K562 (cell line): ENCODE results near the gene MARCHF3. TPM values are rescaled to one million over a fixed set of nuclear protein-coding genes. Genes with fewer than 3 reads are reported as not detected.

ENCODE experiments used
- AFF4 ChIP-seq: sonication (generic); formaldehyde crosslinking; IDR thresholded peaks from 2 replicates; pipeline ENCODE4 v1.8.0; 2023; ENCODE audit warnings: mild to moderate bottlenecking, missing genetic modification reagents
- CUX1 ChIP-seq: fragments of 200-800 bp; sonication (Bioruptor generic); IDR thresholded peaks from 2 replicates; pipeline ENCODE4 v1.6.1; 2016; ENCODE audit warnings: missing genetic modification characterization, missing compliant biosample characterization
- ETV6 ChIP-seq, 3 experiments: fragments of 150-350 bp in 1 of 3; sonication (generic) in 1 of 3; formaldehyde crosslinking in 1 of 3; IDR thresholded peaks; 2 replicates each; pipeline versions ENCODE4 v1.6.1 to v1.8.0; 2014 to 2022; ENCODE audit warnings: borderline replicate concordance in 2 of 3, low read depth in 2 of 3, antibody characterized with exemption in 1 of 3, low read length in 1 of 3, mild to moderate bottlenecking in 1 of 3, missing genetic modification reagents in 1 of 3
- GATAD2A ChIP-seq: fragments of 450-650 bp; IDR thresholded peaks from 2 replicates; pipeline ENCODE4 v1.6.1; 2017
- HNRNPUL1 ChIP-seq: fragments of 200-400 bp; formaldehyde crosslinking; IDR thresholded peaks from 2 replicates; pipeline ENCODE4 v1.6.1; 2017; ENCODE audit warnings: low read length
- MYNN ChIP-seq, 2 experiments: sonication (generic); formaldehyde crosslinking in 1 of 2; IDR thresholded peaks; 2 replicates each; pipeline versions ENCODE4 v1.5.0 to v1.6.1; 2016 to 2020; ENCODE audit warnings: antibody characterized with exemption in 1 of 2, missing genetic modification reagents in 1 of 2
- NFYB ChIP-seq: IDR thresholded peaks from 2 replicates; pipeline ENCODE4 v1.6.1; 2011; ENCODE audit warnings: mild to moderate bottlenecking, moderate library complexity; ENCODE audit not compliant: insufficient read length; ENCODE audit errors: extremely low read depth
- NR2C2 ChIP-seq, 2 experiments: fragments of 200-800 bp in 1 of 2; sonication (Bioruptor generic) in 1 of 2; sonication (generic) in 1 of 2; formaldehyde crosslinking in 1 of 2; IDR thresholded peaks; 2 replicates each; pipeline versions ENCODE4 v1.6.1 to v1.8.0; 2016 to 2022; ENCODE audit warnings: mild to moderate bottlenecking in 1 of 2, missing compliant biosample characterization in 1 of 2, missing genetic modification characterization in 1 of 2, missing genetic modification reagents in 1 of 2
- POLR2B ChIP-seq: fragments of 450-650 bp; IDR thresholded peaks from 2 replicates; pipeline ENCODE4 v1.6.1; 2018; ENCODE audit warnings: low read depth; ENCODE audit not compliant: partially characterized antibody
- RCOR1 ChIP-seq, 2 experiments: IDR thresholded peaks; 2 replicates each; pipeline ENCODE4 v1.6.1; 2012; ENCODE audit warnings: low read depth in 2 of 2, low read length in 2 of 2, borderline replicate concordance in 1 of 2, improper control_type of control experiment in 1 of 2
- SMARCA5 ChIP-seq: fragments of 450-650 bp; IDR thresholded peaks from 2 replicates; pipeline ENCODE4 v1.6.1; 2016
- ZFP1 ChIP-seq: fragments of 450-650 bp; formaldehyde crosslinking; IDR thresholded peaks from 2 replicates; pipeline ENCODE4 v1.4.0; 2020; ENCODE audit warnings: mild to moderate bottlenecking, mixed read lengths
- ZNF140 ChIP-seq: fragments of 250-450 bp; sonication (Bioruptor Pico); IDR thresholded peaks from 2 replicates; pipeline ENCODE4 v1.8.0; 2021; ENCODE audit warnings: moderate library complexity, mild to moderate bottlenecking, inconsistent platforms
- ZNF431 ChIP-seq: sonication (generic); formaldehyde crosslinking; IDR thresholded peaks from 2 replicates; pipeline ENCODE4 v1.8.0; 2022; ENCODE audit warnings: mild to moderate bottlenecking, missing genetic modification reagents
- ZNF436 ChIP-seq: fragments of 250-450, 450-650 bp; sonication (Bioruptor Pico); formaldehyde crosslinking; IDR thresholded peaks from 2 replicates; pipeline ENCODE4 v1.7.0; 2020; ENCODE audit warnings: mild to moderate bottlenecking
- ZNF707 ChIP-seq: fragments of 250-450 bp; sonication (Bioruptor Pico); conservative IDR thresholded peaks from 2 replicates; pipeline ENCODE4 v1.8.0; 2022; ENCODE audit warnings: inconsistent platforms, mild to moderate bottlenecking, moderate library complexity
- polyA plus RNA-seq, 8 experiments: library from polyadenylated mRNA; depleted of rRNA in 4 of 8; stranded (reverse) in 5 of 8; unstranded in 3 of 8; fragments of >200 nt; fragmentation: Nextera tagmentation in 2 of 8; fragmentation: Illumina TruSeq in 1 of 8; extraction: Ambion mirVana in 2 of 8; extraction: Trizol in 1 of 8; gene quantifications; 2 replicates each; pipeline versions ENCODE4 v1.2.1 to v1.2.3, GENCODE V29; 2011 to 2014; ENCODE audit warnings: inconsistent platforms in 1 of 8, missing spikeins in 1 of 8
- total RNA-seq, 7 experiments: library from RNA; depleted of rRNA in 6 of 7; stranded (reverse); fragments of >200 nt in 6 of 7; fragmentation: Illumina TruSeq in 2 of 7; extraction: Trizol in 2 of 7; gene quantifications; 2 replicates each; pipeline versions ENCODE4 v1.2.1 to v1.2.3, GENCODE V29; 2011 to 2021; ENCODE audit warnings: low replicate concordance in 1 of 7
- TF ChIP-seq, protein P1 (sequence below): fragments of 250-450 bp; sonication (Bioruptor Pico); IDR thresholded peaks from 2 replicates; pipeline ENCODE4 v1.8.0; 2021; ENCODE audit warnings: mild to moderate bottlenecking, moderate library complexity

The MARCHF3 gene
- total and polyA plus RNA-seq, 9 of the 15 experiments (the other 6 are each of a cell fraction or from before 2014, with no cell fraction given) = 5.6 to 37.4 (median 16.5) TPM

DNA sequence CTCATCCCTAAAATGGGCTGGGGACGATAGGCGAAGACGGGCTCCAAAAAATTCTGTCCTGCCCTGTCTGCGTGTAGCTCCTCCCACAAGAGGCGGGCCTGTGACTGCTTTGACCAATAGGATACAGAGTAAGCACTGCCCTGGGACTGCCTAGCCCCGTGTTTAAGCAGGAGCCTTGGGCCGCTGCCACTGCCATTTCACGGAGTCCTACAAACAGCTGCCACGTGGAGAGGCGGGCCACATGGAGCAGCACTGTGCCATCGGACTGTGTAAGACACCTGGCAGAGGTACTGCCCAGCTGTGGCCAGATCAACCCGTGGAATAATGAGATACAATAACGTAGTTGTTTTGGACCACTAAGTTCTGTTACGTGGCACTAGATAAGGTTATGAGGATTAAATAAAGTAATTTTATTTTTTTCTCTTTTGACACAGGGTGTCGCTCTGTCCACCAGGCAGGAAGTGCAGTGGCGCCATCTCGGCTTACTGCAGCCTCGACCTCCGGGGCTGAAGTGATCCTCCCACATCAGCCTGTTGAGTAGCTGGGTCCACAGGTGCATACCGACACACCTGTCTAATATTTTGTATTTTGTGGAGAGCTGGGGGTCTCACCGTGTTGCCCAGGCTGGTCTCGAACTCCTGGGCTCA is 166.2 kb downstream of the MARCHF3 start (continued):
- TF ChIP-seq ZNF140 (CRISPR knock-in tag) = no peak
- no peak for TF ChIP-seq GATAD2A
- no peak for TF ChIP-seq HNRNPUL1
- no peak for TF ChIP-seq ZFP1 (CRISPR knock-in tag)
- peak; percentile 9; the same call in 1 of the 2 replicates for TF ChIP-seq MYNN (IDR thresholded peaks at IDR 0.05)
- TF ChIP-seq MYNN (CRISPR knock-in tag; IDR thresholded peaks at IDR 0.05) = no peak
- TF ChIP-seq ZNF436 = no peak
- no peak for TF ChIP-seq NR2C2 (CRISPR knock-in tag; IDR thresholded peaks at IDR 0.05)
- TF ChIP-seq NR2C2 (tag; IDR thresholded peaks at IDR 0.05) = no peak
- TF ChIP-seq, protein P1, sequence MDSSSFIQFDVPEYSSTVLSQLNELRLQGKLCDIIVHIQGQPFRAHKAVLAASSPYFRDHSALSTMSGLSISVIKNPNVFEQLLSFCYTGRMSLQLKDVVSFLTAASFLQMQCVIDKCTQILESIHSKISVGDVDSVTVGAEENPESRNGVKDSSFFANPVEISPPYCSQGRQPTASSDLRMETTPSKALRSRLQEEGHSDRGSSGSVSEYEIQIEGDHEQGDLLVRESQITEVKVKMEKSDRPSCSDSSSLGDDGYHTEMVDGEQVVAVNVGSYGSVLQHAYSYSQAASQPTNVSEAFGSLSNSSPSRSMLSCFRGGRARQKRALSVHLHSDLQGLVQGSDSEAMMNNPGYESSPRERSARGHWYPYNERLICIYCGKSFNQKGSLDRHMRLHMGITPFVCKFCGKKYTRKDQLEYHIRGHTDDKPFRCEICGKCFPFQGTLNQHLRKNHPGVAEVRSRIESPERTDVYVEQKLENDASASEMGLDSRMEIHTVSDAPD (CRISPR knock-in tag) = no peak
- no peak for TF ChIP-seq SMARCA5
- TF ChIP-seq POLR2B = no peak
- no peak for TF ChIP-seq RCOR1 (IDR thresholded peaks at IDR 0.05; ENCODE audit: borderline replicate concordance in 1 of 2, low read depth in 2 of 2, low read length in 2 of 2)
- TF ChIP-seq NFYB = peak; percentile 24
- no peak for TF ChIP-seq CUX1 (CRISPR knock-in tag)
- TF ChIP-seq ZNF431 (CRISPR knock-in tag) = no peak
- TF ChIP-seq ETV6 (IDR thresholded peaks at IDR 0.05; ENCODE audit: borderline replicate concordance in 1 of 2, low read depth in 2 of 2, low read length in 1 of 2) = no peak
- no peak for TF ChIP-seq ETV6 (CRISPR knock-in tag; IDR thresholded peaks at IDR 0.05; ENCODE audit: borderline replicate concordance)
- TF ChIP-seq AFF4 (CRISPR knock-in tag) = no peak
- no peak for TF ChIP-seq ZNF707 (CRISPR knock-in tag)
